NOMO-1 treated with DMSO at 0.1 percent for 48 hours (cell line): ENCODE results near the gene RBP4.
"Not testable (repeated sequence)": the region's sequence is repeated elsewhere in the genome, so short reads cannot be mapped to it uniquely, and the experiment has no call there.

Experiments used
- DNase-seq: peaks from one replicate; lab custom pipeline; 2025; ENCODE audit not compliant: unreplicated experiment; lab: John Stamatoyannopoulos, UW

RBP4 gene

GRCh38 chr10:93567277-93568104, 33.5 kb downstream of the RBP4 start:
- DNase-seq = no peak

- DNase-seq = peak; percentile 18
Observed at GRCh38 chr10:93566435-93567276, 34.4 kb downstream of the RBP4 start, which contains the start of gene FFAR4. FFAR4 (plus strand) TSS chr10:93566665; CDS start chr10:93566721, 56 bp downstream.

- DNase-seq = peak; percentile 31
Observed at GRCh38 chr10:93565446-93565845, 35.6 kb downstream of the RBP4 start.

GRCh38 chr10:93560541-93560940, 40.5 kb downstream of the RBP4 start:
- DNase-seq = no peak

GRCh38 chr10:93559490-93559889, 41.5 kb downstream of the RBP4 start:
- DNase-seq = no peak

GRCh38 chr10:93554760-93555432, 46.1 kb downstream of the RBP4 start:
- peak; percentile 91 for DNase-seq

- DNase-seq = no peak
Observed at GRCh38 chr10:93554316-93554663, 46.7 kb downstream of the RBP4 start.

- DNase-seq = no peak
Observed at GRCh38 chr10:93553482-93554315, 47.3 kb downstream of the RBP4 start.

- DNase-seq = no peak
Observed at GRCh38 chr10:93552780-93553179, 48.3 kb downstream of the RBP4 start.

- no peak for DNase-seq
Observed at GRCh38 chr10:93550606-93551005, 50.4 kb downstream of the RBP4 start.

- DNase-seq = no peak
Observed at GRCh38 chr10:93548376-93549071, 52.5 kb downstream of the RBP4 start.

- no peak for DNase-seq
Observed at GRCh38 chr10:93547522-93547921, 53.5 kb downstream of the RBP4 start.

- not testable (repeated sequence) for DNase-seq
Observed at GRCh38 chr10:93546995-93547394, 54.0 kb downstream of the RBP4 start.

GRCh38 chr10:93542358-93542791, 58.7 kb downstream of the RBP4 start:
- no peak for DNase-seq
